NCI-H1092 treated with DMSO at 0.1 percent for 48 hours (cell line): ENCODE measurements around the gene ADAM17.
A peak's percentile ranks its signal among the peaks of the same experiment; 100 is the strongest.
"Not testable (repeated sequence)": the region's sequence is repeated elsewhere in the genome, so short reads cannot be mapped to it uniquely, and the experiment has no call there.

Source experiments
- DNase-seq: peaks from one replicate; lab custom pipeline; 2025; lab: John Stamatoyannopoulos, UW

ADAM17 gene

DNA sequence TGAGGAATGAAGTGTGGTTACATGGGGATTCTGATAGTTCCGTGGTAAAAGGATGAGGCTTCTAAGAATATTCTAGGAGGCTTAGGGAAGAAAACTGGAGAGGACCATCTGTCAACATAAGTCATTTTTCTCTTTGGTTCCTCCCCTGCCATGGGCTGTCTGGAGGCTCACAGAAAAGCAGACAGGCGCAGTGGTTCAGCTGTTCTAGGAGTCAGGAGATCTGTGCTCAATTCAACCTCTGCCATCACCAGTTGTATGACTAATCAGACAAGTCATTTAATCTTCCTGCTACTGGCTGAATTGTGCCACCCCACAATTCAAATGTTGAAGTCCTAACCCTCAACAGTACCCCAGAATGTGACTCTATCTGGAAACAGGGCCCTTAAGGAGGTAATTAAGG is 36.4 kb downstream of the ADAM17 start:
- no peak for DNase-seq

DNA sequence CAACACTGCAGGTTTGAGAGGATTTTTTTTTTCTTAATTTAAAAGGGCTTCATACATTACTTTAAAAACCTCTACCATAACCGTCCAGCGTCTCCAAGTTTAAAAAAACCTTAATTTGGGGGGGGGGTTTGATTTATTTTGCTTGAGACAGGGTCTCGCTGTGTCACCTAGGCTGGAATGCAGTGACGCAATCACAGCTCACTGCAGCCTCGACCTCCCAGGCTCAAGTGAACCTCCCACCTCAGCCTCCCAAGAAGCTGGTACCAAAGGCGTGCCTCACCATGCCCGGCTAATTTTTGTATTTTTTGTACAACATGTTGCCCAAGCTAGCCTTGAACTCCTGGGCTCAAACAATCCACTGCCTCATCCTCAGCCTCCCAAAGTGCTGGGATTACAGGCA is 36.9 kb downstream of the ADAM17 start:
- DNase-seq, result no peak

DNA sequence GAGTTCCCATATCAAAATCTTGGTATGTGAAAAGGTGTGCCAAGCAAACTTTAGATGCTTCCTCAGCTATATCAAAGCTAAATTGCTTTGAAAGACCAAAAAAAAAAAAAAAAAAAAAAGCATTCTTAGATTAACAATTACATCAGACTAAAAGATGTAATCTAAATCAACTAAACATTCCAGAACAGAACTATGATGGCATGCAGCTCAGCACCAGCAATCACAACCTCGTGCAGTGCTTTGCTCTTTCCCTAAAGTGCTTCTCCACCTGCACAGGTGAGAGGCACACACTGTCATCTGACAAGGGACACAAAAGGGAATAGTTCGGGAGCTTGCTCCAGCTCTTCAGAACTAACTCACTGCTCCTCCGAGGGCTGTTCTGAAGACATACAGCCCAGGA is 37.5 kb downstream of the ADAM17 start:
- DNase-seq, result no peak

DNA sequence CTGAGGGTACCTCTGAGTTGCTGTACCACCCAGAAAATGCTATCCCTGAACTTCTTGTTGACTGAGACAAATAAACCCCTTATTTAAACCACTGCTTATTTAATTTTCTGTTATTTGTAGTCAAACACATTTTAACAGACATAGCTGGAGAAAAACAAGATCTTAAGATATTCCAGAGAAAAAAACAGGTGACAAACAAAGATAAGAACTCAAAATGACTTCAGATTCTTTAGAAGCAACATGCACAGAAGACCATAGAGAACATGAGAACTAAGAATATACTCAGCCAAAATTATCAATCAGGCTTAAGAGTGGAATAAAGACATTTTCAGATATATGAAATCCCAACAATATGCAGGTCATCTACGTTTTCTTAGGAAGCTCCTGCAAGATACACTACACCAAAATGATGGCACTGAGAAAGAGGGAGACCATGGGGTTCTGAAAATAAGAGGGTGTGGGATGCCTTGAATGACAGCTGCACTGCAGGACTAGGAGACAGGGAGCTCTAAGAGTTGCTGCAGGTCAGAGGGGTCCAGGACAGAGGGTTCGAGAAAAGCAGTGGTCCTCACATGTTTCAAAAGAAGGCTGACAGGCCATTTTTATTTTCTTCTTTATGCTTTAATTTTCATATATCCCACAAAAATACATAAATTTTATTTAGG is 38.4 kb downstream of the ADAM17 start:
- DNase-seq, result no peak

DNA sequence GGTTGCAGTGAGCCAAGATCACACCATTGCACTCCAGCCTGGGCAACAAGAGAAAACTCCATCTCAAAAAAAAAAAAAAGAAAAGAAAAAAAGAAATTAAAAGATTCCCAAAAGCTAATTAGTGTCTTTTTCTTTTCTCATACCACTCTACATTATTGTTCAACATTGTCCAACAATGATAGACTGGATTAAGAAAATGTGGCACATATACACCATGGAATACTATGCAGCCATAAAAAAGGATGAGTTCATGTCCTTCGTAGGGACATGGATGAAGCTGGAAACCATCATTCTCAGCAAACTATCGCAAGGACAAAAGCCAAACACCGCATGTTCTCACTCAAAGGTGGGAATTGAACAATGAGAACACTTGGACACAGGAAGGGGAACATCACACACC is 41.7 kb downstream of the ADAM17 start:
- DNase-seq, result not testable (repeated sequence)

DNA sequence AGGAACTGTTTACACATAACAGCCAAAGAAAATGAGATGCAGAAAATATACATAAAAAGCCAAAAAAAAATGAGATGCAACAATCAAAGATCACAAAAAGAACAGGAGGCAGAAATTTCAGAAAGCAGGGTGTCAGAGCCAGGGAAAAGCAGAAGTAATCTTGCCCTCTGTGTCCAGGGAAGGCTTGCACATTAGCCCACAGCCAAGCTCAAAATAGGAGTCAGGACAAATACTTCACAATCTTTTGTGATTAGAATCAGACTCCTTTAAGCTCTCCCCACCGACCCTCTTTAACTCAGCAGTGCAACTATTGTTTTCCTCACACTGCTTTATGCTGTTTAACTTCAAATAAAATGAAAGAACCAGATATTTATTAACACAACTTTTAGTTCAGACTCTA is 46.7 kb downstream of the ADAM17 start:
- DNase-seq, result no peak

DNA sequence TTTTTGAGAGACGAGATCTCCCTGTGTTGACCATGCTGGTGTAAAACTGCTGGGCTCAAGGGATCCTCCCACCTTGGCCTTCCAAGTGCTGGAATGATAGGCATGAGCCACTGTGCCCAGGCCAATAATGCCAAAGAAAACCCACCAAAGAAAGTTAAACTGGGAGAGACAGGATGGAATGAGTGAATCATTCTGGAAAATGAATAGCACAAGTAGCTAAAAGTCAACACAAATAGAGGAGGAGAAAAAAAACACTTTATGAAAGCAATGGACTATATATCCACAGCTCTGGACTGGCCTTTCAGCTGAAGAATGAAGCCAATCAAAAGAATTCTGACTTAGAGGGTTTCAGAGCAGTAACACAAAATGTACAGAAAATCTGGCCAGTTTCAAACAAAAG is 57.4 kb downstream of the ADAM17 start:
- DNase-seq, result no peak

DNA sequence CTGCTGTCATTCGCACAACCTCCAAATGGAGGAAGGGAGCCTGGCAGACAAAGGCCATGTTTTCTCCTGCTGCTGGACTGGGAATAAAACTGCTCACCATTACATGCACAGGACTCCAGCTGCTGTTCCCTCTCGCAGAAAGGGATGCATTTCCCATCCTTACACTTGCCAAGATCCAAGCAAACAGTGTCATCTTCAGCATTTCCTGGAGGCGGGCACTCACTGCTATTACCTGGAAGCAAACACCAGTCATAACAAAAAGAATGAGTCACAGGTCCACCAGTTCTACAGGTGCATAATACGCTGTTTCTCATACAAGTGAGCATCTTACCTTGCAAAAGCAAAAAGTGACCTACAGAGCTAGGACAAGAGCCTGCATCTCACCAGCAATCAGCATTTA is 58.6 kb downstream of the ADAM17 start:
- DNase-seq, result no peak

DNA sequence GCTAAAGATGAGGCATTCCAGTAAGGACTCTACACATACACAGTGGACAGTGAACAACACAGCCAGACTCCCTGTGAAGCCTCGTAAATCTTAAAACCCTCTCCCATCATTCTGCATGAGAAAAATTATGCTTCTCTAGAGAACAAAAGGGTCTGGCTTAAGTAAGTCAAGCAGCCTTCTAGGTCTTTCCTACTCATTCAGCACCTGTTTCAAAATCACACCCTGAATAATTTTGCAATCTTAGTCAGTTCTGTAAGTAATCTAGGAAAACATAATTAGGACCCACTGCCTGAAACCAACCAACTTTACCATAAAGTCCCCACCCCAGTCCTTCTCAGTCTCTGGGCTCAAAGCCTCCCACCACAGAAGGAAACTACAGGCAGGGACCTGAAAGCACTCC is 61.5 kb downstream of the ADAM17 start:
- DNase-seq, result no peak

DNA sequence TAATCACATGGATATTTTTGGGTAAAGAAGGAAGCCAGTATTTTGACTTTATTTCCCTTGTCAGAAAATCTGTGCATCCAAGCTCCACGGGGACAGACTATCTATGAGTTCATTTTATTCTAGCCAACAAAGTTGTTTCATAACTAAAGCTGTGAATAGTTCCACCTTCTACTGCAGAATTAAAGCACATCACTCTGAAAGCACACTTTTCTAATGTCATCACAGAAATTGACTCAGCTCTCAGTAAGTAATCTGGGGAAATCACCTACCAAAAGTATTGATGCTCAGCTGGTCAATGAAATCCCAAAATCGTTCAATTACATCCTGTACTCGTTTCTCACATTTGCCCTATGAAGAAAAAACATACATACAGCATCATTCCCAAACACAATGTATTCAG is 62.2 kb downstream of the ADAM17 start:
- no peak for DNase-seq

DNA sequence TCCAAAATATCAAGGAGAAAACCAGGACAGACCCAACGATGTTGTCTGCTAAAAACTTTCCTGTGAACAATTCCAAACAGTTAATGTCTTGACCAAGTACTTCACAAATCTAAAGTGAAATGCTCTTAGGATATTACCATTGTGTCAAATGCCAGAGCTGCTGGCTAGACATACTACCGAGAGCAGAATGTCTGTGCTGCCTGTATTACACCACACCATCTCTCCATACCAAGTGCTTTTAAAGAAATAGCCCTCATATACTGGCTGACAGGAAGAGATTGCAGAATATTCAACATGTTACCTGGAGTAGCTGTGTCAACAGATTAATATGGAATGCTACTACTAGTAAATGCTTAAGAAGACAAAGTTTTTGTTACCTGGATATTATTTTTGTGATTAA is 62.7 kb downstream of the ADAM17 start:
- DNase-seq, result no peak

DNA sequence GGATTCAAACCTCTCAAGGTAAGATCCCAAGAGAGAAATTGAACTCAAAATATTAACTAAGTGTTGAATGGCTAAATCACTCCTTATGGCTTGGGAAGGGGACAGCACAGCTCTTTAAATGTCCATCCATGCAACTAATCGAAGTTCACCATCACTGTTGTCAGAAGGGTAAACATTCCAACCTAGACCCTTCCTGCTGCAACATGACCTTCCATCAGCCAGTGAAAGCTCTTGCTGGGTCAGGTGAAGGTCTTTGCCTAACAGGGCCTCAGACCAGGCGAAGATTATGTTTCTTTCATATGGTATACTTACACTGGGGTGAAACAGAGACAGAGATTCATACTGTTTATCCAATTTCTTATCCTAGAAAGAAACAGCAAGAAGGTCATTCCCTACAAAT is 64.8 kb downstream of the ADAM17 start:
- no peak for DNase-seq

DNA sequence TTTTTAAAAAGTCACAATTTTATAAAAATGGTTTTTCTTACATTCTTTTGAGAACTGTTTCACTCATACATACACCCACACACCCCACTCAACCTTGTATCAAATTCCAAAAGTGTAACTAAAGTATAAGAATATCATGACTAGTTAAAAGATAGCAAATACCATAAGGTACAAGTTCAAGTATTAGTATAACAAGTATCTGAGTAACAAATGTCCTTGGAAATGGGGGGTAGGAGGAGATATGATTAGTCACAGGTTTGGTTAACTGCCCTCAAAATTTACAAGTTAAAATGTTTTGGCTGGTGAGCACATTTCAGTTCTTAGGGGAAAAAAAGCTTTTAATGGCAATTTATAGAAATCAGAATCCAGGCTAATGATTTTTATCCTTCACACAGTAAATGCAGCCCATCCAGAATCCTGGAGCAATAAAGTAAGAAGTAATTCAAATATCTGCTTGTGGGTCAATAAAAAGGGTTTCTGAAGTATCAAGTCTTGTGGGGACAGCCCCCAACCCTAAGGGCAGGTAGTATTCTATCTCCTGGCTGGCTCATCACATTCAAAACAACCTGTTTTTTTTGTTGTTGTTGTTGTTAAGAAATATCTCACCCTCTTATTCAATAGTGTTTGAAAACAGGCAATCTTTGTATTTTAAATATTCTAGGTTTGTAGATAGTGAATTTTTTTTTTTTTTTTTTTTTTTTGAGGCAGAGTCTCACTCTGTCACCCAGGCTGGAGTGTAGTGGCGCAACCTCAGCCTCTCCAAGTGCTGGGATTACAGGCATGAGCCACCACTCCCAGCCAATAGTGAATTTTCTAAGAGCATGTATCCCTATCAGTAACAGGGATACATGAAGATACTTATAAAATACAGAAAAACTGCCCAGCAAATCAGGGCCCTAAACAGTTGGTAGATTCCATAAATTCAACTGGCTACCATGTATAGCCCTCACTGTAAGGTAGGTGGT is 66.8 kb downstream of the ADAM17 start:
- no peak for DNase-seq

DNA sequence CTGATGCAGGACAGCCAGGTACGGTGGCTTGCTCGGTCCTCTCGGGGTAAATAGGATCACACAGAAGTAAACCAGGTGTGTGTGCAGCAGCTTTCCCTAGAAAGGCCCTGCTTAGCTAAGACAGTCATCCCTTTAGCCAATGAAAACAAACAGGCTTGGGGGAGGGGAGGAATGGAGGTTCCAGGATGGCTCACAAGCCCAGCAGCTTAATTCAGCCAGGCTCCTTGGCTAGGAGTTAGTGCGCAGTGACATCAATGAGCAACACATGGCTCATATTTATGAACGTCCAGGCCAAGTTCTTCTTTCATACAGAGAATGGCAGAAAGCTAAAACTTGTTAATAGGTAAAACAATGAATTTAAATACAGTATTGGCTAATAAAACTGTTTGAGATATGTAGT is 71.1 kb downstream of the ADAM17 start:
- DNase-seq, result no peak

DNA sequence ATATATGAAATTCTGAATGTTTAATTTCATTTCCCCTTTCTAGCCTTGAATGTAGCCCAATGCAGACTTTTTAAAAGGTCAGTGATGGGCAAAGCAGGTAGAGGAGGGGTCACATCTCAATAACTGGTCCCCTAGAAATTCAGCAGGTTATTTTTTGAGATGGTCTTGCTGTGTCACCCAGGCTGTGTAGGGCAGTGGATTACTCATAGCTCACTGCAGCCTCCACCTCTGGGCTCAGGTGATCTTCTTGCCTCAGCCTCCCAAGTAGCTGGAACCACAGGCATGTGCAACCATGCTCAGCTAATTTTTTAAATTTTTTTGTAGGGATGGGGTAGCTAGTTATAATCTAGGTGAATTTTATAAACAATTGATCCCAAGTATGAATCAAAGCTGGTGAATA is 72.5 kb downstream of the ADAM17 start:
- DNase-seq, result no peak

DNA sequence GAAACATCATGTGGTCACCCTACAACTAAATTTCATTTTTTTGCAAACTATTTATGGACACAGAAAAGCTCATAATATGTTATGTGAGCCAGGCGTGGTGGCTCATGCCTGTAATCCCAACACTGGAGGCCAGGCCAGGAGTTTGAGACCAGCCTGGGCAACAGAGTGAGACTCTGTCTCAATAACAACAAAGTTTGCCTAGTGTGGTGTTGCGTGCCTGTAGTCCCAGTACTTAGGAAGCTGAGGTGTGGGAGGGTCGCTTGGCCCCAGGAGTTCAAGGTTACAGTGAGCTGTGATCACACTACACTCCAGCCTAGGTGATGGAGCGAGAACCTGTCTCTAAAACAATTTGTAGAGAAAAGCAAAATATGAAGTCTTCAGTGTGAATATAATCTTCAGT is 75.5 kb downstream of the ADAM17 start:
- no peak for DNase-seq

DNA sequence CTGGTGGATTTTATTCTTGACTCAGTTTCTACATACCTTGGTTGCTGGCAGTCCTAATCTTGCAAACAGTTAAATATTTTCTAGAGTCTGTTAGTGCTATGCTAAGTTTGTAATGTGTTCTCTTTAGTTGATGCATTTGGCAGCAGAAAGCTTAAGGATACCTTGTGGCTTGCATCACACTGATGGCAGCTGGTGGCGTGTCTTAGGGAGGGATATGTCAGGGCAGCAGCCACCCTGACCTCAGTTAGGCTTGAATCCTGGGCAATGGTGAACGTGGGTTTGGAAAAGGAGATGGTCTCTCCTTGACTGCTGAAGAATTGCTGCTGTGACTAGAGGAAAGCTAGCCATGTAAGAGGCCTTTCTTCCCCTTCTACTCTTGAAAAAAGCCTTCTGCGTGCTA is 77.1 kb downstream of the ADAM17 start:
- DNase-seq, result no peak

DNA sequence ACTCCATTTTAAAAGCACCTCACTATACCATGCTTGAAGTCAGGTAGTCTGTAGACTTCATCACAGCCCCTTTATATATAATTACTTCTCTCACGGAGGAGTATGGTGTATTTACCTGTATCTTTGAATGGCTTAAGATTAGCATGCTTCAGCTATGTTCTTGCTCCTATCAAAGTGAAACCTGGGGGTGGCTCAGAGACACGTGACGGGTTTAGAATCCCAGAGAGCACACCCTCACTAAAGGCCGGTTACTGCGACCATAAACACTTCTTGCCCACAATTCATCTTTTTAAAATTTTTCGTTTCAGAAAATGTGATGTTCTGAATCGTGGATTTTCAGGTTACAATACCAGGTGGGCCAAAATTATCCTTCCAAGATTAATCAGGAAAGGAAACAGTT is 77.7 kb downstream of the ADAM17 start:
- DNase-seq, result no peak

DNA sequence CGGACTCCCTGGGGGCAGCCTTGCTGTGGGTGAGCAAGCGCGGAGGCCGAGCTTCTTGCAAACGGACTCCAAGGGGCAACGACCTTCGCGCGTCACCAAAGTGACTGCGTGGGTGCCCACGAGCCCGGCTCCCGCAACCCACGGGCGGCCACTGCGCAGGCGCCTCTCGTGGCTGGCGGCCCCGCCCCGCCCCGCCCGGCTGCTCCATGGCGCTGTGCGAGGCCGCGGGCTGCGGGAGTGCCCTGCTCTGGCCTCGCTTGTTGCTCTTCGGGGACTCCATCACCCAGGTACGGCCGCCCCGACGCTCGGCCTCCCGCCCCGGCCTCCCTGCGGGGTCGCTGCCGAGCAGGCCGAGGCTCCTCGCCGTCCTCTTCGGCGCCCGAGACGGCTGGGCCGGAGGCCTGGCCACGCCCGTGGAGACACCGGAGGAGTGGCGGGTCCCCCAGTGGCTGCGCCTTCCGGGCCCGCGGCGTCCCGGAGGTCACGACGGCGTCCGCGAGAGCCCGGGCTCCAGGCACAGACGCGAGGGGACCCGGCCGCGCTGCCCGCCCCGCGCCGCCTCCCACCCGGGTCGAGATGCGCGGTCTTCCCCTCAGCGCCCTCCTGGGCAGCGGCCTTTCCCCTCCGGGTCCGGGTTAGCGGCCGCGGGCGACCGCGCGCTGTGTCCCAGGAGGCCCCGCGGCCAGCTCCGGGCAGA is 81.1 kb downstream of the ADAM17 start, which contains the start of gene IAH1:
Gene IAH1, plus strand, starts transcription at position 191 of the 697 bp plus-strand sequence. Its CDS starts 16 bp downstream, at position 207.
- peak; percentile 18 for DNase-seq

DNA sequence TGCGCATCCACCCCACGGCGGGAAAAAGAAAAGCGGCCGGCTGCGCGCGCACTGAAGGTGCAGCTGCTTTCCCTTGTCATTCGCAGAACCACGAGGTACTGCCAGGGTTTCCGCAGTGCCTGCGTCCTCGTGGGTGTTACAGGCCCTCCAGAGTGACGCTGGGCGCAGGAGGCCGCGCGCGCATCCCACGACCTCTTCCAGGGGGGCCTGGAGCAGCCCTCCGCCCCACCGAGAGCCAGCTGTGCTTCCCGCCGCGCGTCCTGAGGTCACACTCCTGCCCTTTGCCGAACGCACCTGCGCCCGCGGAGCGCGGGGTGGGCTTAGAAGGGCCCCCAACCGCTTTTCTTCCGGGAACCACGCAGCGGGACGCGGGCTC is 81.7 kb downstream of the ADAM17 start:
- DNase-seq, result peak; percentile 5

DNA sequence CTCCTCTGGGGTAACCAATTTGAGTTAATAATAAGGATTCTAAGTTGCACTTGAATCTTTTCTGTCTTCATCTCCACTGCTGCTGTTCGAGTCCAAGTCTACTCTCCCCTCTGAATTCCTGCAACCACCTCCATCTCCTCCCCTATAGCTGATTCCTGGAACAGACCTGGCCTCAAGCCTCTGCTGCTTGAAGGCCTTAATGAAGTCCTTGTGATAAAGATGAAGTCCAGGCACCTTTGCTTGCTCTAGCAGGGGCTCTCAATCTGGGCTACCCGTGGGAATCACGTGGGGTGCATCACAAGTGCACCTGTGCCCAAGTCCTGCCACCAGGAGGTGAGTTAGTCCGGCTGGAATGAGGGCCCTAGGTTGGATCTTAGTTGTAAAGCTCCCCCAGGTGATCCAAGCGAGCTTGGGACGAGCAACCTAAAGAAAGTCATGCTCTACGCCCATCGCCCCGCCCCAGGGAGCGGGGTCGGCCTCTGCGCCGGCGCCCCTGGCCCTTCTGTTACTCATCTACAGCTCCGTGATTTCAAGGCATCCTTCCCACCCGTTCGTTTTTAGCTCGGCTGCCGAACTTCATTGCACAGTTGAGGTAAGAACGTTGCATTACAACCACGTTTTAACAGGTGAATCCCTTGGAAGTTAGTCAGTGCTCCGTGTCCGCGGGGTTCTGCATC is 82.2 kb downstream of the ADAM17 start:
- peak; percentile 4 for DNase-seq

DNA sequence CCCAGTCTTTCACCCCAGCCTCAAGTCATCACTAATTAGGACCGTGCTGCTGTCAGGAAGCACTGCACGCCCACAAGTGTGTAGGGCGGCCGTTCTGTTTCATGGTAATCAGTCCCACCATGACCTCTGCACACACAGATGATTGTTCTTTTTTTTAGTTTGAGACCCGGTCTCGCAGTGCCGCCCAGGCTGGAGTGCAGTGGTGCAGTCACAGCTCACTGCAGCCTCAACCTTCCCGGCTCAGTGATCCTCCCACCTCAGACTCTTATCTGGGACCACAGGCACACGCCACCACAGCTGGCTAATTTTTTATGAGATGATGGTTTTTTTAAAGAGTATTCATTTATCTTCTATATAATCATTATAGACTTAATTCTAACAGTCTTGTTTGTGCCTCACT is 83.1 kb downstream of the ADAM17 start:
- no peak for DNase-seq
